Effector memory CD4-positive, alpha-beta T cell (primary cell): ENCODE data around the gene CNDP2.
"Not testable (repeated sequence)": the region's sequence is repeated elsewhere in the genome, so short reads cannot be mapped to it uniquely, and the experiment has no call there.

Experiments used
- DNase-seq, 3 donors: peaks; one replicate each; pipeline ENCODE4 v3.0.0-alpha.2; 2020
- H3K27ac ChIP-seq: 2 replicates; pipeline ENCODE4 v1.7.0; 2013; ENCODE audit warnings: mild to moderate bottlenecking, low read length, moderate library complexity; ENCODE audit not compliant: insufficient read depth, poor library complexity, severe bottlenecking
- H3K27me3 ChIP-seq: replicated peaks from 2 replicates; pipeline ENCODE4 v1.7.0; 2013; ENCODE audit warnings: mild to moderate bottlenecking, low read length; ENCODE audit not compliant: insufficient read depth, control insufficient read depth, poor library complexity, severe bottlenecking
- H3K36me3 ChIP-seq: 2 replicates; pipeline ENCODE4 v1.7.0; 2013; ENCODE audit warnings: mild to moderate bottlenecking, low read length, moderate library complexity; ENCODE audit not compliant: control insufficient read depth, insufficient read depth
- H3K4me1 ChIP-seq: 2 replicates; pipeline ENCODE4 v1.7.0; 2013; ENCODE audit warnings: low read length, mild to moderate bottlenecking; ENCODE audit not compliant: control insufficient read depth, insufficient read depth, poor library complexity, severe bottlenecking
- H3K4me3 ChIP-seq: 2 replicates; pipeline ENCODE4 v1.7.0; 2013; ENCODE audit warnings: low read length, low read depth, mild to moderate bottlenecking; ENCODE audit not compliant: insufficient read depth, poor library complexity, severe bottlenecking
- H3K9me3 ChIP-seq: 2 replicates; pipeline ENCODE4 v1.7.0; 2013; ENCODE audit warnings: mild to moderate bottlenecking, low read length, moderate library complexity; ENCODE audit not compliant: control insufficient read depth

The CNDP2 gene

GRCh38 chr18:74524915-74525314 is 28.8 kb downstream of the CNDP2 start:
- H3K27me3 ChIP-seq, H3K27ac ChIP-seq, DNase-seq, H3K9me3 ChIP-seq, H3K4me1 ChIP-seq, H3K4me3 ChIP-seq: not testable (repeated sequence)
- peaks cover 18% of the 10 kb centered on the region for H3K36me3 ChIP-seq

- Histone ChIP-seq H3K4me1 (no peaks in the 10 kb centered on the region), H3K9me3 (no peaks in the 10 kb centered on the region), H3K36me3 (peaks cover 10% of the 10 kb centered on the region), H3K27me3 (no peaks in the 10 kb centered on the region), H3K4me3 (no peak overlapping the region), H3K27ac (no peak overlapping the region)
- DNase-seq = no peak
Measured at GRCh38 chr18:74525741-74526140, 29.6 kb downstream of the CNDP2 start.

GRCh38 chr18:74526488-74526887 is 30.3 kb downstream of the CNDP2 start:
- H3K4me1 ChIP-seq = no peaks in the 10 kb centered on the region
- DNase-seq = no peak
- H3K27me3 ChIP-seq = no peaks in the 10 kb centered on the region
- H3K27ac ChIP-seq = no peak overlapping the region
- H3K4me3 ChIP-seq = no peak overlapping the region
- peaks cover 4% of the 10 kb centered on the region for H3K36me3 ChIP-seq
- H3K9me3 ChIP-seq = no peaks in the 10 kb centered on the region

- no peaks in the 10 kb centered on the region for H3K4me1 ChIP-seq
- no peaks in the 10 kb centered on the region for H3K36me3 ChIP-seq
- H3K27ac ChIP-seq = no peak overlapping the region
- H3K9me3 ChIP-seq = no peaks in the 10 kb centered on the region
- no peak for DNase-seq
- no peak overlapping the region for H3K4me3 ChIP-seq
- H3K27me3 ChIP-seq = no peaks in the 10 kb centered on the region
Measured at GRCh38 chr18:74528478-74528877, 32.3 kb downstream of the CNDP2 start.

DNA sequence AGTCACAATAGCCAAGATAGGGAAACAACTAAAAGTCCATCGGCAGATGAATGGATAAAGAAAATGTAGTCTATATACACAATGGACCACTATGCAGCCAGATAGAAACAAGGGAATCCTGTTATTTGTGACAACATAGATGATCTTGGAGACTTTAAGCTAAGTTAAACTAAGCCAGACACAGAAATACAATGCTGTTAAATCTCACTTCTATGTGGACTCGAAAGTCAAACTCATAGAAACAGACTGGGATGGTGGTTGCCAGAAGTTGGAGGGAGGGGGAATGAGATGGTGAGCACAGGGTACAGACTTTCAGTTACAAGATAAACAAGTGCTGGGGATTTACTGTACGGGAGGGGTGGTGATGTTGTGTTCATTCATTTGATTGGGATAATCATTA is 32.8 kb downstream of the CNDP2 start:
- H3K9me3 ChIP-seq = no peaks in the 10 kb centered on the region
- no peaks in the 10 kb centered on the region for H3K4me1 ChIP-seq
- no peaks in the 10 kb centered on the region for H3K36me3 ChIP-seq
- H3K4me3 ChIP-seq = no peak overlapping the region
- H3K27ac ChIP-seq = no peak overlapping the region
- H3K27me3 ChIP-seq = no peaks in the 10 kb centered on the region
- DNase-seq = no peak

DNA sequence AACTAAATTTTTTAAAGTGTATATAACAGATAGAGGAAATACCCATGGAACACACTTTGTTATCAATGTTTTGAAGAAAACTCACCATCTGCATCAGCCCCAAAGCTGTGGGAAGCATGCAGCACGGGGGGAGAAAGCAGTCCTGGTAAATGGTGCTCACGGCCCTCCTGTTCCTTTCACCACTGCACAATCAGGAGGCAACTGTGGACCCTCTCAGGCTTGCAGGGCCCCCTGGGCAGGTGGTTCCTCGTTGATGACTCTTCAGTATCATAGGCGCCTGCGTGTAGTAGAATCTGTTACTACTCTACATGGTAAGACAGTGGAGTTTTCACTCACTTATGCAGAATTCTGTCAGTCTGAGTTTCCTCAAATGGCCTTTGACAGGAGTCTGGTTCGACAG is 33.2 kb downstream of the CNDP2 start:
- H3K4me3 ChIP-seq = no peak overlapping the region
- no peaks in the 10 kb centered on the region for H3K9me3 ChIP-seq
- H3K36me3 ChIP-seq = no peaks in the 10 kb centered on the region
- H3K27ac ChIP-seq = no peak overlapping the region
- DNase-seq = no peak
- no peaks in the 10 kb centered on the region for H3K27me3 ChIP-seq
- H3K4me1 ChIP-seq = no peaks in the 10 kb centered on the region

DNA sequence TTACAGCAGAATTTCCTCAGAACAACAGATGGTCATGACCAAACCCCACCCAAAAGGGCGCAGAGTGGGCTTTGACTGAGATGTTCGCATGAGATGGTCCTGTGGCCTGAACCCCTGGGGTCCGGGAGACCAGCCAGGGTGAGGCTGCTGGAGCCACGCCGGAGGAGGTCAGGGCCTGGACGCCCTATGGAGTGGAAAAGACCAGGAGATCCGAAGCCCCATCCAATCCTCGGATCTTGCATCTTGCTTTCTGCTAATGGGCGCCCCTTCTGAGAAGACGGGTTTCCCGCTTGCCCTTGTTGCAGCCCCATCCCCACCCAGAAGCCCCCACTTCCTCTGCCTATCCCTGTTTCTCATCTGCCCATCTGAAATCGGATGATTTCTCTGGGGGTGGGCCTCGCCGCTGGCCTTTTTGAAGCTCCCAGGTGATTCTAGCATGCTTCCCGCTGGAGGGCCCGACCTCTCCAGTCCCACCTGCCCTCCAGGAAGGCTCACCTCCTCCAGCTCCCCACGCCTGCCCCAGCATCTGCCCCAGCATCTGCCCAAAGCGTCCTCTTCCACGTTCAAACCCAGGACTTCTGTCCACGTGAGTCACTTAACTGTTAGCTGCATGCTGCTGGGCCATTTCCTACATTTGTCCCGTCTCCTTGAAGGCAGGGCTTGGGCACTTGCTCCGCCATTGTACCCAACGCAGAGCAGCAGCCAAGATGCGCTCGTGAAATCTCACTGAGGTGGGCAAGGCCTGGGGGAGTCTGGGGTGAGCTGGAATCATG is 33.8 kb downstream of the CNDP2 start:
- no peaks in the 10 kb centered on the region for H3K4me1 ChIP-seq
- no peak for DNase-seq
- H3K36me3 ChIP-seq = no peaks in the 10 kb centered on the region
- H3K9me3 ChIP-seq = no peaks in the 10 kb centered on the region
- no peaks in the 10 kb centered on the region for H3K27me3 ChIP-seq
- no peak overlapping the region for H3K4me3 ChIP-seq
- no peak overlapping the region for H3K27ac ChIP-seq

DNA sequence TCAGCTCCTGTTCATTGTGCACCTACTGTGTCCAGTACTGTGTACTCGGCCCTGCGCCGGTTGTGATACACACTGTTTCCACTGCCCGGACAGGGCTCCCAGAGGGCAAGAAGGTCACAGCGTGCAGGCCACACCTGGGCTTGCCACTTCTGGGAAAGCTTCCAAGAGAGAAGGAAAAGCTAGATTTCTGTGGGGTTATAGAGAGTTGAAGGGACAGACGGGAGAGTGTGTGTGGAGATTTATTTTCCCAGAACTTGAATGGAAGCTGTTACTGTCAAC is 34.4 kb downstream of the CNDP2 start:
- no peak for DNase-seq
- Histone ChIP-seq H3K27ac (no peak overlapping the region), H3K4me1 (no peaks in the 10 kb centered on the region)

GRCh38 chr18:74531043-74531442 is 34.9 kb downstream of the CNDP2 start:
- H3K4me1 ChIP-seq = no peaks in the 10 kb centered on the region
- H3K27me3 ChIP-seq = no peaks in the 10 kb centered on the region
- DNase-seq = no peak
- H3K27ac ChIP-seq = no peak overlapping the region
- no peaks in the 10 kb centered on the region for H3K36me3 ChIP-seq
- H3K4me3 ChIP-seq = no peak overlapping the region
- H3K9me3 ChIP-seq = no peaks in the 10 kb centered on the region

More for the DNA sequence above, 34.4 kb downstream of the CNDP2 start:
- Histone ChIP-seq H3K4me3 (no peak overlapping the region), H3K36me3 (no peaks in the 10 kb centered on the region), H3K27me3 (no peaks in the 10 kb centered on the region), H3K9me3 (no peaks in the 10 kb centered on the region)

DNA sequence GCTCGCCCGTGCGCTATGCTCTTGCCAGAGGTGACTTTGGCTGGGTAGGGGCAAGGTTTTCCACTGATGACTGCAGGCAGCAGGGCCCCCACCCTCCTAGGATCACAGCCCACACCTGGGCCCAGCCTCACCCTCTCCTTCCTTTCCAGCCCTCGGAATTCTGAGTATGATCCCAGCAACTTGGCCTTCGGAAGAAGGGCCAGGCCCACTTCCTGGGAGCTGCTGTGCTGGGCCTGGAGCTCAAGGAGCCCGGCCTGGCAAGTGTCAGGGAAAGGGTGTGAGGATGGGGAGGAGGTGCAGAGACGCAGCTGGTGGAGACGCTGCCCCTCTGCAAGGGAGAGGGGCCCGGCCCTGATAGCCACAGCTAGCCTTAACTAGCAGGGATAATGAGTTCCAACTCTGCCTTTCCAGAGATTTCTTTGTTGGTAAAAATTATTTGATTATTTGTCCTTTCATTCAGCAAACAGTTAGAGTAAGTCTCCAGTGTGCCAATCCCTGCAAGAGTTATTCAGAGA is 36.4 kb downstream of the CNDP2 start:
- H3K4me1 ChIP-seq = no peaks in the 10 kb centered on the region
- no peak overlapping the region for H3K27ac ChIP-seq
- H3K9me3 ChIP-seq = no peaks in the 10 kb centered on the region
- H3K4me3 ChIP-seq = no peak overlapping the region
- H3K27me3 ChIP-seq = no peaks in the 10 kb centered on the region
- H3K36me3 ChIP-seq = no peaks in the 10 kb centered on the region
- no peak for DNase-seq
